Tibial artery (tissue), 4 donors: ENCODE data around the gene PNPLA6.
A peak's percentile ranks its signal among the peaks of the same experiment; 100 is the strongest.

Experiments used
- DNase-seq, 2 donors: peaks; one replicate each; pipeline ENCODE4 v3.0.0-alpha.2; 2019
- H3K27ac ChIP-seq, 2 donors: fragments of 200-600 bp; sonication (generic) in 1 of 2; 1 replicate in 1 of 2; 2 replicates in 1 of 2; pipeline ENCODE4 v1.5.1; 2018 to 2019; ENCODE audit warnings: mild to moderate bottlenecking in 1 of 2
- H3K27me3 ChIP-seq, 2 donors: fragments of 200-600 bp; sonication (generic) in 1 of 2; one replicate each; pipeline versions ENCODE4 v1.5.1 to v1.6.0; 2016 to 2019
- H3K36me3 ChIP-seq, 3 donors: fragments of 200-600 bp; sonication (generic) in 2 of 3; one replicate each; pipeline ENCODE4 v1.5.1; 2016 to 2019; ENCODE audit warnings: mild to moderate bottlenecking in 2 of 3
- H3K4me1 ChIP-seq, 4 donors: fragments of 200-600 bp; sonication (generic) in 2 of 4; 1 replicate in 3 of 4; 2 replicates in 1 of 4; pipeline ENCODE4 v1.5.1; 2016 to 2019
- H3K4me3 ChIP-seq, 2 donors: fragments of 200-600 bp; sonication (generic) in 1 of 2; 1 replicate in 1 of 2; 2 replicates in 1 of 2; pipeline ENCODE4 v1.5.1; 2018 to 2019; ENCODE audit warnings: mild to moderate bottlenecking in 2 of 2
- H3K9me3 ChIP-seq, 3 donors: fragments of 200-600 bp; sonication (generic) in 1 of 3; one replicate each; pipeline ENCODE4 v1.5.1; 2016 to 2019
- CTCF ChIP-seq, 2 experiments: fragments of 200-600 bp in 1 of 2; fragments of 450-650 bp in 1 of 2; IDR thresholded peaks; one replicate each; pipeline ENCODE4 v1.5.1; 2017 to 2019; ENCODE audit warnings: antibody characterized with exemption in 2 of 2, mild to moderate bottlenecking in 1 of 2, moderate library complexity in 1 of 2
- intact Hi-C: fragments of 100-400 bp; cut with DNase I; formaldehyde crosslinking; loops from one replicate; pipeline ENCODE4 v1.15.0; 2023; ENCODE audit warnings: low total_unique reads

The PNPLA6 gene

DNA sequence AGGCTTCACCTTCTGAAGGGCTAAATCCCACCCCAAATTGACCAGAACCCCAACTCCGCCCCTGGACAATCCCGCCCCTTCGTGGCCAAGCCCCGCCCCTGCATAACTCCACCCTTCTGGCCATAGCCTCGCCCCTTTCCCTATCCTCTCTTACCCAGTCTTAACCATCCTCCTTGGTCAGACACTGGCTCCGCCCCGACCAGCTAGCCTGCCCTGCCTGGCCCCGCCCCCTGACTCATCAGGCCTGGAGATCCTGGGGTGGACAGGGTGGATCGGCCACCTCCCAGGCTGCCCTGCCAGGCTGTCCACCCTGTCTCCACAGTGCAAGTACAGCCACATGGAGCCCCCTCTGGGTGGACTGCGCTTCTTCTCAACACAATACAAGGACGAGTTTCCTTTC lies 27.6 kb upstream of the PNPLA6 start:
- H3K27me3 ChIP-seq, result peaks cover 0 to 22% of the 10 kb centered on the region in 2 donors
- H3K4me3 ChIP-seq, result no peak overlapping the region
- H3K36me3 ChIP-seq, result no peaks in the 10 kb centered on the region
- peak; percentile 82 to 87 for DNase-seq
- intact Hi-C loops, result no loop called here
- no peaks in the 10 kb centered on the region for H3K9me3 ChIP-seq
- H3K27ac ChIP-seq, result no peak overlapping the region
- peaks cover 0 to 18% (median 9%) of the 10 kb centered on the region in 4 donors for H3K4me1 ChIP-seq
- no peak for TF ChIP-seq CTCF (IDR thresholded peaks at IDR 0.05)

DNA sequence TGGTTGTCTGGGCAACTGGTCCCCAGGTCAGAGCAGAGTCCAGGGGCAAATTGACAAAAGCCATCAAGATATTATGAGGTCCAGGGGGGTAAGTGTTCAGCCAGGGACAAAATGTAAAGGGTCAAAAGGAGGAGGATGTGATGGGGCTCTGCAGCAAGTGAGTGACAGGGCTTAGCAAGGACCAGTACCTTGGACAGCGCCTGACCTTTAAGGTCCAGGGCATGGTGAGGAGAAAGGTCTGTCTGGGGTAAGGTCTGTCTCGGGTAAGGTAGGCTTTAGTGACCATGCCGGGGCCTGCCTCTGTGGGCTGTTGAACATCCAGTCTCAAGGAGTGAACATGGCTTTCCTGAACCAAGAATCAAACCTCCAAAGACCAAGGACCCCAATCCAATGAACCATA lies 25.9 kb upstream of the PNPLA6 start:
- no peaks in the 10 kb centered on the region for H3K9me3 ChIP-seq
- intact Hi-C loops, result no loop called here
- no peak for TF ChIP-seq CTCF (IDR thresholded peaks at IDR 0.05)
- no peak overlapping the region for H3K4me3 ChIP-seq
- no peaks in the 10 kb centered on the region for H3K36me3 ChIP-seq
- no peak for DNase-seq
- H3K27me3 ChIP-seq, result peaks cover 0 to 6% of the 10 kb centered on the region in 2 donors
- H3K4me1 ChIP-seq, result peaks cover 0 to 25% (median 11%) of the 10 kb centered on the region in 4 donors
- no peak overlapping the region for H3K27ac ChIP-seq

- H3K9me3 ChIP-seq, result no peaks in the 10 kb centered on the region
- intact Hi-C loops, result no loop called here
- no peak for DNase-seq
- H3K27ac ChIP-seq, result no peak overlapping the region
- H3K36me3 ChIP-seq, result no peaks in the 10 kb centered on the region
- no peak overlapping the region for H3K4me3 ChIP-seq
- no peak for TF ChIP-seq CTCF (IDR thresholded peaks at IDR 0.05)
- no peaks in the 10 kb centered on the region for H3K27me3 ChIP-seq
- peaks cover 0 to 30% (median 17%) of the 10 kb centered on the region in 4 donors for H3K4me1 ChIP-seq
Observed at GRCh38 chr19:7512400-7512851, 23.1 kb upstream of the PNPLA6 start.

GRCh38 chr19:7513809-7514642 lies 21.5 kb upstream of the PNPLA6 start:
- no peak for DNase-seq
- Histone ChIP-seq H3K4me1 (peaks cover 0 to 31% (median 22%) of the 10 kb centered on the region in 4 donors), H3K27me3 (no peaks in the 10 kb centered on the region), H3K4me3 (no peak overlapping the region), H3K27ac (peak overlapping the region; percentile 99 to 100), H3K36me3 (peaks cover 0 to 3% (median 0%) of the 10 kb centered on the region in 3 donors), H3K9me3 (no peaks in the 10 kb centered on the region)
- intact Hi-C loops, result no loop called here
- TF ChIP-seq CTCF (IDR thresholded peaks at IDR 0.05), result no peak

- Histone ChIP-seq H3K27me3 (no peaks in the 10 kb centered on the region), H3K27ac (peak overlapping the region; percentile 99 to 100), H3K36me3 (peaks cover 6 to 15% (median 10%) of the 10 kb centered on the region in 3 donors), H3K4me1 (peaks cover 0 to 33% (median 22%) of the 10 kb centered on the region in 4 donors), H3K4me3 (peak overlapping the region; percentile 83 to 91), H3K9me3 (no peaks in the 10 kb centered on the region)
- intact Hi-C loops, result no loop called here
- DNase-seq, result peak; percentile 88 to 95
- TF ChIP-seq CTCF (IDR thresholded peaks at IDR 0.05), result no peak
Observed at GRCh38 chr19:7515110-7515644, 20.3 kb upstream of the PNPLA6 start.
